ENCODE measurements around the gene SURF6.

Gene SURF6

DNA sequence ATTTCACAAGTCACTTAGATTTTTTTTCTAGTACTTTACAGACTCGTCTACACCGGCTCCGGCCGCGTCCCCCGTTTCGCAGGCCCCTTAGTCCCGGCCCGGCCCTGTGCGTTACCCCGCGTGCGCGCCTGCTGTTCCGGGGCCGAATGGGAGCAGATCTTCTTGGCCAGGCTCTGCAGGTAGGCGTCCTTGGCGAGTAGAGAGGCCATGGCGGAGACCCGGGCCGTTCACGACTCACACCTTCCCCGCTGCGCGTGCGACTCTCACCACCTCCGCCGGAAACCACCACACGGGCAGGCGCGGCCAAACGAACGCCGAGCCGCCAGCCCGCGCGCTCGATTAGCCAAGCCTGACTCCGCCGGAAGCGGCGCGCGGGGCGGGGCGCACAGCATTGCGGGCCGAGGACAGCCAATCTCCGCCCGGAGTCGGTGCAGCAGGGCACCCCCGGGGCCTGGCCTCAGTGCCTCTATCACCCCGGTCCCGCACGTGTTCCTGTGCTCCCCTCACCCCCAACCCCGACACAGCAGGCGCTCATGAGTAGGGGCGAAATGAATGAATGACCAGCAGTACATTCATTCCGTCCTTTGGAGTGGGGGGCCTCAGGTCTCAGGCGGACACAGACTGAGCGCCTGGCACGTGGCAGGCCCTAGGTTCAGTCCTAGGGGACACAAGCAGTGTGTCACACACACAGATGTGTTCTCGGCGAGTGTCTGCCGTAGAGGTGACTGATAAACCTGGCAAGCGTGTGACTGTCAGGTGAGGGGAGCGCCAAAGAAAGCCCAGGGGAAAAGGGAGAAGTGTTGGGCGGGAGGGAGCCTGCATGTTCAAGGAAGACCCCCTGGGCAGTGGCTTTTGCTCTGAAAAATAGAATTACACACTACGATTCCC lies at the start of gene SURF6:
SURF6 (minus strand) TSS at position 265 of the 888 bp plus-strand sequence; CDS start at position 209, 56 bp downstream.
- Histone ChIP-seq H3K4me3 (ENCODE audit: low read depth, low read length) (peak within 1 kb of the TSS; percentile 96), H3K27ac (ENCODE audit: low read depth, low read length) (peak within 1 kb of the TSS; percentile 94), H3K9ac (ENCODE audit: low read depth, low read length) (peak within 1 kb of the TSS; percentile 92), H3K9me3 (ENCODE audit: control insufficient read depth, insufficient read depth, low read length) (no peaks in the 10 kb centered on the region), H3K36me3 (ENCODE audit: control insufficient read depth, insufficient read depth, low read length) (peaks cover 62% of the 10 kb centered on the region), H3K4me1 (ENCODE audit: control insufficient read depth, insufficient read depth, low read length) (peaks cover 7% of the 10 kb centered on the region; the same call in 1 of the 2 replicates), H3K27me3 (ENCODE audit: control insufficient read depth, insufficient read depth, low read length) (no peaks in the 10 kb centered on the region)

GRCh38 chr9:133385452-133385851 lies 49.5 kb upstream of the SURF6 start:
- no peak overlapping the region for H3K9ac ChIP-seq (ENCODE audit: low read depth, low read length)
- no peaks in the 10 kb centered on the region for H3K4me1 ChIP-seq (ENCODE audit: control insufficient read depth, insufficient read depth, low read length)
- peaks cover 3% of the 10 kb centered on the region; the same call in 1 of the 2 replicates for H3K9me3 ChIP-seq (ENCODE audit: control insufficient read depth, insufficient read depth, low read length)
- H3K4me3 ChIP-seq (ENCODE audit: low read depth, low read length) = no peak overlapping the region
- no peaks in the 10 kb centered on the region for H3K36me3 ChIP-seq (ENCODE audit: control insufficient read depth, insufficient read depth, low read length)
- no peak overlapping the region for H3K27ac ChIP-seq (ENCODE audit: low read depth, low read length)
- no peaks in the 10 kb centered on the region for H3K27me3 ChIP-seq (ENCODE audit: control insufficient read depth, insufficient read depth, low read length)

DNA sequence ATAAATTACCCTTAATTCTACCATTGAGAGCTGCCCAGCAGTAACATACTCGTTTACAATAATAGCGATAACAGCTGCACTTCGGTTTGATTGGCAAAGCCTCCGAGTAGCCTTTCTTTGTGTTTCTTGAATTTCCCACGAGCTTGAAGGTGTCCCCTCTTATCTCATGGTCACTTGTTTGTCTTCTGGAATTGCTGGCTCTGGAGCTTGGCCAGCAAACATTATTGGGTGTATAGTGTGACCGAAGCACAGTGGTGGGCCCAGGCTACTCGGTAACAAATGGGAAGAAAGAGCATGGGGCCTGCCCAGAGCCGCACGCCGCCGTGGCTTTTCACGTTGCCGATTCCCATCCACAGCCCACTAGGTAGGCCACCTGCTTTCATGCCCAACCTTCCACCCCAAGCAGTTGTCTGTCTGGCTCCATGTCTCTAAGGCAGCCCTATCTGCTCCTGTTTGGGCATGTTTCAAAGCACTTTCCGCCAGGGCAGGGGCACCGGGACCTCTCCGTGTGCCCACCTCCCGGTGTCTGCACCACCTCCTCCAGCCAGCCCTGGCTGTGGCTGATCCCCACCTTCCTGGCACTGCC lies 48.8 kb upstream of the SURF6 start:
- Histone ChIP-seq H3K4me3 (ENCODE audit: low read depth, low read length) (no peak overlapping the region), H3K27me3 (ENCODE audit: control insufficient read depth, insufficient read depth, low read length) (no peaks in the 10 kb centered on the region), H3K27ac (ENCODE audit: low read depth, low read length) (no peak overlapping the region), H3K9ac (ENCODE audit: low read depth, low read length) (no peak overlapping the region), H3K4me1 (ENCODE audit: control insufficient read depth, insufficient read depth, low read length) (no peaks in the 10 kb centered on the region), H3K36me3 (ENCODE audit: control insufficient read depth, insufficient read depth, low read length) (no peaks in the 10 kb centered on the region), H3K9me3 (ENCODE audit: control insufficient read depth, insufficient read depth, low read length) (peaks cover 3% of the 10 kb centered on the region; the same call in 1 of the 2 replicates)

DNA sequence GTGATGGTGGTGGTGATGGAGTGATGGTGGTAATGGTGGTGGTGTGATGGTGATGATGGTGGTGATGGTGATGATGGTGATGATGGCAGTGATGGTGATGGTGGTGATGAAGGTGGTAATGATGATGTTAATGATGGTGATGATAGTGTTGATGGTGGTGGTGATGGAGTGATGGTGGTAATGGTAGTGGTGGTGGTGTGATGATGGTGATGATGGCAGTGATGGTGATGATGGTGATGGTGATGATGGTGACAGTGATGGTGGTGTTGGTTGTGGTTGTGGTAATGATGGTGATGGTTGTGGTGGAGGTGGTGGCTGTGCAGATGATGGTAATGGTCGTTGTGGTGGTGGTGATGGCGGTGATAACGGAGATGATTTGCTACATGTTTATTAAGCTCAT lies 47.5 kb upstream of the SURF6 start:
- Histone ChIP-seq H3K9me3 (ENCODE audit: control insufficient read depth, insufficient read depth, low read length) (peaks cover 3% of the 10 kb centered on the region; the same call in 1 of the 2 replicates), H3K9ac (ENCODE audit: low read depth, low read length) (no peak overlapping the region), H3K4me3 (ENCODE audit: low read depth, low read length) (no peak overlapping the region), H3K27me3 (ENCODE audit: control insufficient read depth, insufficient read depth, low read length) (no peaks in the 10 kb centered on the region), H3K4me1 (ENCODE audit: control insufficient read depth, insufficient read depth, low read length) (no peaks in the 10 kb centered on the region), H3K36me3 (ENCODE audit: control insufficient read depth, insufficient read depth, low read length) (no peaks in the 10 kb centered on the region), H3K27ac (ENCODE audit: low read depth, low read length) (no peak overlapping the region)

GRCh38 chr9:133382507-133383141 lies 46.6 kb upstream of the SURF6 start:
- Histone ChIP-seq H3K9ac (ENCODE audit: low read depth, low read length) (no peak overlapping the region), H3K36me3 (ENCODE audit: control insufficient read depth, insufficient read depth, low read length) (no peaks in the 10 kb centered on the region), H3K4me3 (ENCODE audit: low read depth, low read length) (no peak overlapping the region), H3K9me3 (ENCODE audit: control insufficient read depth, insufficient read depth, low read length) (peaks cover 3% of the 10 kb centered on the region; the same call in 1 of the 2 replicates), H3K27ac (ENCODE audit: low read depth, low read length) (no peak overlapping the region), H3K4me1 (ENCODE audit: control insufficient read depth, insufficient read depth, low read length) (no peaks in the 10 kb centered on the region; the same call in 1 of the 2 replicates), H3K27me3 (ENCODE audit: control insufficient read depth, insufficient read depth, low read length) (no peaks in the 10 kb centered on the region)

DNA sequence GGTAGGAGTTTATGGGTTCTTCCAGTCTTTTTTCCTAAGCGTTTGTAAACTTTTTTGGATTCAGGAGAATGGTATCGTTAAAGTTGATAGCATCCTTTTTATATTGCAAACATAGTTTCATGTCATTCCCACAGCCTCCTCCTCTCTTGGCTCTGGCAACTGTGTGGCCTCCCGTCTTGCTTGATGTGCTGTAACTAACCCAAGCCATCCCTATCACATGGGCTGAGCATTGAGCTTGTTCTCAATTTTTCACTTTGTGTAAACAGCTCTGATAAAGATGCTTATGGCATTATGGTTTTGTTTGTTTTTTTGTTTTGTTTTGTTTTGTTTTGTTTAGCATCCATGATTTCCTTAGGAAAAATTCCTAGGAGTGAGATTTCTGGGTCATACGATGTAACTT lies 44.7 kb upstream of the SURF6 start:
- H3K4me1 ChIP-seq (ENCODE audit: control insufficient read depth, insufficient read depth, low read length) = no peaks in the 10 kb centered on the region; the same call in 1 of the 2 replicates
- H3K9me3 ChIP-seq (ENCODE audit: control insufficient read depth, insufficient read depth, low read length) = peaks cover 3% of the 10 kb centered on the region; the same call in 1 of the 2 replicates
- H3K9ac ChIP-seq (ENCODE audit: low read depth, low read length) = no peak overlapping the region
- no peak overlapping the region for H3K4me3 ChIP-seq (ENCODE audit: low read depth, low read length)
- no peaks in the 10 kb centered on the region for H3K36me3 ChIP-seq (ENCODE audit: control insufficient read depth, insufficient read depth, low read length)
- peaks cover 8% of the 10 kb centered on the region; the same call in 1 of the 2 replicates for H3K27me3 ChIP-seq (ENCODE audit: control insufficient read depth, insufficient read depth, low read length)
- no peak overlapping the region for H3K27ac ChIP-seq (ENCODE audit: low read depth, low read length)

- H3K9me3 ChIP-seq (ENCODE audit: control insufficient read depth, insufficient read depth, low read length) = peaks cover 3% of the 10 kb centered on the region; the same call in 1 of the 2 replicates
- no peak overlapping the region for H3K27ac ChIP-seq (ENCODE audit: low read depth, low read length)
- no peaks in the 10 kb centered on the region for H3K36me3 ChIP-seq (ENCODE audit: control insufficient read depth, insufficient read depth, low read length)
- H3K4me3 ChIP-seq (ENCODE audit: low read depth, low read length) = no peak overlapping the region
- H3K27me3 ChIP-seq (ENCODE audit: control insufficient read depth, insufficient read depth, low read length) = peaks cover 8% of the 10 kb centered on the region; the same call in 1 of the 2 replicates
- no peak overlapping the region for H3K9ac ChIP-seq (ENCODE audit: low read depth, low read length)
- peaks cover 5% of the 10 kb centered on the region; the same call in 1 of the 2 replicates for H3K4me1 ChIP-seq (ENCODE audit: control insufficient read depth, insufficient read depth, low read length)
Observed at GRCh38 chr9:133379153-133380086, 43.4 kb upstream of the SURF6 start.

DNA sequence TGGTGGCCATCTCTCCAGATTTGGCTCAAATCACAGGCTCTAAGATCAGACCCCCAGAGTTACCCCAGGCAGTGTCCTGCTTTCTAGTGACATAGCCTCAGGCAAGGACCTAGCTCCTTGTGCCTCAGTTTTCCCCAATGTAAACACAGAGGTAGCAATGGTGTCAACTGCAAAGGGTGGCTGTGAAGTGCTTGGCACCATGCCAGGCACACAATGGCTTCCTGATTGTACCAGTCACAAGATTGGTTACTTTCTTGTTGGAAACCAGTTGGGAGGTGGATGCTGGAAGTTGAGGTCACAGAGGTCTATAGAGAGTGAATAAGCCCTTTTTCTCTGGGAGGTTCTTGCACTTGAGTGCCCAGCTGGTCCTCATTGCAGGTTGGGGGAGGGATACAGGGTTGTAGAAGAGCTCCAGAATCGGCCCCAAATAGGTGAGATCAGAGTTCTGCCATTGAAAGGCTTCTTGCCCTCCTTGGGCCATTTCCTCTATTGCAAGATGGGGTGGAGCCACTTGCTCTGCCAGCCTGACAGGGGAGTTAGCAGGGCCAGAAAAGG lies 42.5 kb upstream of the SURF6 start:
- Histone ChIP-seq H3K27me3 (ENCODE audit: control insufficient read depth, insufficient read depth, low read length) (peaks cover 8% of the 10 kb centered on the region; the same call in 1 of the 2 replicates), H3K4me3 (ENCODE audit: low read depth, low read length) (no peak overlapping the region), H3K4me1 (ENCODE audit: control insufficient read depth, insufficient read depth, low read length) (peaks cover 6% of the 10 kb centered on the region; the same call in 1 of the 2 replicates), H3K36me3 (ENCODE audit: control insufficient read depth, insufficient read depth, low read length) (peaks cover 4% of the 10 kb centered on the region; the same call in 1 of the 2 replicates), H3K27ac (ENCODE audit: low read depth, low read length) (no peak overlapping the region), H3K9me3 (ENCODE audit: control insufficient read depth, insufficient read depth, low read length) (peaks cover 3% of the 10 kb centered on the region; the same call in 1 of the 2 replicates), H3K9ac (ENCODE audit: low read depth, low read length) (no peak overlapping the region)

- no peak overlapping the region for H3K9ac ChIP-seq (ENCODE audit: low read depth, low read length)
Observed at GRCh38 chr9:133377721-133378216, 41.8 kb upstream of the SURF6 start.

More at GRCh38 chr9:133377721-133378216, 41.8 kb upstream of the SURF6 start:
- Histone ChIP-seq H3K4me3 (ENCODE audit: low read depth, low read length) (no peak overlapping the region), H3K36me3 (ENCODE audit: control insufficient read depth, insufficient read depth, low read length) (peaks cover 11% of the 10 kb centered on the region), H3K4me1 (ENCODE audit: control insufficient read depth, insufficient read depth, low read length) (peaks cover 6% of the 10 kb centered on the region; the same call in 1 of the 2 replicates), H3K27me3 (ENCODE audit: control insufficient read depth, insufficient read depth, low read length) (peaks cover 8% of the 10 kb centered on the region; the same call in 1 of the 2 replicates), H3K27ac (ENCODE audit: low read depth, low read length) (no peak overlapping the region), H3K9me3 (ENCODE audit: control insufficient read depth, insufficient read depth, low read length) (no peaks in the 10 kb centered on the region)

Data from HUES48 (cell line).